HG03039 (cell line): ENCODE results near the gene SYK.
"Not testable (repeated sequence)": the region's sequence is repeated elsewhere in the genome, so short reads cannot be mapped to it uniquely, and the experiment has no call there.

Experiments used
- ATAC-seq: cut with Tn5 transposase; IDR thresholded peaks from one replicate; pipeline ENCODE4 v1.9.1; 2021; ENCODE audit warnings: mild to moderate bottlenecking, moderate library complexity; ENCODE audit not compliant: unreplicated experiment

The SYK gene

GRCh38 chr9:90795084-90795483, 6.5 kb upstream of the SYK start:
- ATAC-seq: no peak

GRCh38 chr9:90795871-90796317, 5.7 kb upstream of the SYK start:
- no peak for ATAC-seq

- ATAC-seq: no peak
These were observed 2.3 kb upstream of the SYK start for GRCh38 chr9:90799271-90799852.

GRCh38 chr9:90801973-90802322, 329 bp downstream of the SYK start:
- ATAC-seq: no peak

GRCh38 chr9:90802386-90802985, 867 bp downstream of the SYK start:
- ATAC-seq: no peak

- no peak for ATAC-seq
These were observed 2.4 kb downstream of the SYK start for GRCh38 chr9:90803860-90804593.

GRCh38 chr9:90805006-90805996, 3.7 kb downstream of the SYK start:
- ATAC-seq: no peak

GRCh38 chr9:90807006-90807405, 5.4 kb downstream of the SYK start:
- ATAC-seq: no peak

GRCh38 chr9:90808398-90808797, 6.8 kb downstream of the SYK start:
- no peak for ATAC-seq

- no peak for ATAC-seq
These were observed 7.5 kb downstream of the SYK start for GRCh38 chr9:90808890-90809685.

- ATAC-seq: no peak
These were observed 9.1 kb downstream of the SYK start for GRCh38 chr9:90810691-90811090.

- no peak for ATAC-seq
These were observed 11.4 kb downstream of the SYK start for GRCh38 chr9:90813046-90813445.

GRCh38 chr9:90813523-90813922, 11.9 kb downstream of the SYK start:
- ATAC-seq: no peak

GRCh38 chr9:90814355-90814754, 12.7 kb downstream of the SYK start:
- ATAC-seq: no peak

GRCh38 chr9:90815183-90815943, 13.7 kb downstream of the SYK start:
- no peak for ATAC-seq

GRCh38 chr9:90815944-90816357, 14.3 kb downstream of the SYK start:
- ATAC-seq: no peak

GRCh38 chr9:90816690-90817089, 15.1 kb downstream of the SYK start:
- ATAC-seq: no peak

- ATAC-seq: no peak
These were observed 16.7 kb downstream of the SYK start for GRCh38 chr9:90818279-90818678.

- not testable (repeated sequence) for ATAC-seq
These were observed 18.8 kb downstream of the SYK start for GRCh38 chr9:90820406-90820805.

- ATAC-seq: not testable (repeated sequence)
These were observed 19.6 kb downstream of the SYK start for GRCh38 chr9:90821236-90821635.
